Muscle of leg (tissue), 11 donors: Measurements from ENCODE around the gene OSCP1. TPM values are rescaled to one million over a fixed set of nuclear protein-coding genes. Genes with fewer than 3 reads are reported as not detected.

Source experiments
- DNase-seq: peaks from one replicate; pipeline ENCODE4 v3.0.0; 2013
- H3K27ac ChIP-seq: one replicate; pipeline ENCODE4 v1.5.1; 2013; ENCODE audit warnings: mild to moderate bottlenecking, low read length, control low read depth
- H3K27me3 ChIP-seq: one replicate; pipeline ENCODE4 v1.6.1; 2013; ENCODE audit warnings: low read length; ENCODE audit not compliant: control insufficient read depth, insufficient read depth
- H3K36me3 ChIP-seq: one replicate; pipeline ENCODE4 v1.6.1; 2013; ENCODE audit warnings: low read length; ENCODE audit not compliant: control insufficient read depth, insufficient read depth
- H3K4me1 ChIP-seq: one replicate; pipeline ENCODE4 v1.6.1; 2013; ENCODE audit warnings: low read length; ENCODE audit not compliant: control insufficient read depth, insufficient read depth
- H3K4me3 ChIP-seq: one replicate; pipeline ENCODE4 v1.5.1; 2013; ENCODE audit warnings: low read length, control low read depth
- H3K9me3 ChIP-seq: replicated peaks from 2 replicates; pipeline ENCODE4 v1.6.1; 2013; ENCODE audit warnings: low read depth, low read length; ENCODE audit not compliant: control insufficient read depth
- WGBS: methylation state at CpG from one replicate; pipeline ENCODE4 v1.1.5; 2013; ENCODE audit warnings: missing lambda C conversion rate; ENCODE audit not compliant: insufficient coverage; 5-methylcytosine and 5-hydroxymethylcytosine counted together
- polyA plus RNA-seq, 8 donors: library from polyadenylated mRNA; unstranded; fragments of 120-200 nt; gene quantifications; one replicate each; pipeline versions ENCODE4 v1.2.1 to v1.2.3, GENCODE V29; 2013; ENCODE audit warnings: inconsistent platforms in 1 of 8, low replicate concordance in 1 of 8; ENCODE audit not compliant: insufficient read length in 8 of 8, insufficient read depth in 1 of 8
- total RNA-seq: library from RNA; stranded (reverse); fragments of 120-200 nt; gene quantifications from one replicate; pipeline ENCODE4 v1.2.4, GENCODE V29; 2013

Gene OSCP1
- total and polyA plus RNA-seq, 9 donors, result 4.0 to 7.6 (median 4.9) TPM

GRCh38 chr1:36396359-36396758 is 53.9 kb downstream of the OSCP1 start:
- H3K27ac ChIP-seq, result no peak overlapping the region
- no peak overlapping the region for H3K4me3 ChIP-seq
- peaks cover 28% of the 10 kb centered on the region for H3K36me3 ChIP-seq

GRCh38 chr1:36393686-36394085 is 56.6 kb downstream of the OSCP1 start:
- Histone ChIP-seq H3K27ac (no peak overlapping the region), H3K36me3 (peaks cover 43% of the 10 kb centered on the region), H3K4me3 (no peak overlapping the region), H3K4me1 (peaks cover 21% of the 10 kb centered on the region), H3K27me3 (no peaks in the 10 kb centered on the region), H3K9me3 (no peaks in the 10 kb centered on the region)
- no peak for DNase-seq
- 95% methylated on average over 18 of the region's 19 CpGs for WGBS

More at GRCh38 chr1:36396359-36396758, 53.9 kb downstream of the OSCP1 start:
- no peaks in the 10 kb centered on the region for H3K9me3 ChIP-seq
- H3K4me1 ChIP-seq, result peaks cover 7% of the 10 kb centered on the region
- WGBS, result 67% methylated on average over 1 of the region's 6 CpGs
- H3K27me3 ChIP-seq, result no peaks in the 10 kb centered on the region
- DNase-seq, result no peak

- 96% methylated on average over 4 of the region's 4 CpGs for WGBS
Observed at GRCh38 chr1:36392836-36393235, 57.4 kb downstream of the OSCP1 start.

DNA sequence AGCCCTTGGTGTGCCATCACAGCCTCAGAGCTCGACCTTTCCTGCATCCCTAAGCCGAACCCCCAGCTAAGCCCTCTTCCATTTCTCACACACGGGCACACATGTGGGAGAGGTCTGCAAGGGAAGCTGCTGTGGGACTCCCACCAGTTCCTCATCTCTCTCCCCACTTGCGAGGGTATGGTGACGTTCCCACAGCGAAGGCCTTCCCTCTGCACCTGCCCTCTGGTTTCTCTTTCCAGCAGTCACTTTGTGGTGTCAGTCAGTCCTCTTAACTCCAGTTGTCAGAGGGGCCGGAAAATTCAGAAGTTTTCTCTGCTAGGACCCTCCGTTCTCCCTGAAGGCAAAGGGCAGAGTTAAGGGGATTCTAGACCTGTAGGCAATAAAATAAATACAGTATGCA is 59.0 kb downstream of the OSCP1 start:
- Histone ChIP-seq H3K27me3 (no peaks in the 10 kb centered on the region), H3K9me3 (no peaks in the 10 kb centered on the region), H3K36me3 (peaks cover 43% of the 10 kb centered on the region), H3K4me1 (peaks cover 32% of the 10 kb centered on the region), H3K4me3 (no peak overlapping the region), H3K27ac (no peak overlapping the region)
- WGBS, result 100% methylated on average over 2 of the region's 8 CpGs
- DNase-seq, result no peak

More at GRCh38 chr1:36392836-36393235, 57.4 kb downstream of the OSCP1 start:
- peaks cover 19% of the 10 kb centered on the region for H3K4me1 ChIP-seq
- peaks cover 43% of the 10 kb centered on the region for H3K36me3 ChIP-seq
- no peak overlapping the region for H3K4me3 ChIP-seq
- no peak overlapping the region for H3K27ac ChIP-seq
- H3K9me3 ChIP-seq, result no peaks in the 10 kb centered on the region
- H3K27me3 ChIP-seq, result no peaks in the 10 kb centered on the region
- no peak for DNase-seq

GRCh38 chr1:36390411-36390810 is 59.8 kb downstream of the OSCP1 start:
- peaks cover 32% of the 10 kb centered on the region for H3K4me1 ChIP-seq
- H3K36me3 ChIP-seq, result peaks cover 43% of the 10 kb centered on the region
- DNase-seq, result no peak
- H3K4me3 ChIP-seq, result no peak overlapping the region
- H3K27me3 ChIP-seq, result no peaks in the 10 kb centered on the region
- H3K9me3 ChIP-seq, result no peaks in the 10 kb centered on the region
- WGBS, result 80% methylated on average over 2 of the region's 2 CpGs
- H3K27ac ChIP-seq, result peak overlapping the region; percentile 7

GRCh38 chr1:36389999-36390398 is 60.3 kb downstream of the OSCP1 start:
- WGBS, result no CpG with 5 or more reads among the region's 1 CpG
- no peaks in the 10 kb centered on the region for H3K9me3 ChIP-seq
- H3K4me1 ChIP-seq, result peaks cover 34% of the 10 kb centered on the region
- H3K4me3 ChIP-seq, result no peak overlapping the region
- DNase-seq, result no peak
- H3K36me3 ChIP-seq, result peaks cover 43% of the 10 kb centered on the region
- H3K27ac ChIP-seq, result peak overlapping the region; percentile 71
- no peaks in the 10 kb centered on the region for H3K27me3 ChIP-seq

GRCh38 chr1:36389261-36389660 is 61.0 kb downstream of the OSCP1 start:
- H3K27me3 ChIP-seq, result no peaks in the 10 kb centered on the region
- H3K27ac ChIP-seq, result peak overlapping the region; percentile 71
- H3K9me3 ChIP-seq, result no peaks in the 10 kb centered on the region
- no peak overlapping the region for H3K4me3 ChIP-seq
- DNase-seq, result no peak
- peaks cover 41% of the 10 kb centered on the region for H3K4me1 ChIP-seq
- 100% methylated on average over 1 of the region's 2 CpGs for WGBS
- peaks cover 43% of the 10 kb centered on the region for H3K36me3 ChIP-seq

DNA sequence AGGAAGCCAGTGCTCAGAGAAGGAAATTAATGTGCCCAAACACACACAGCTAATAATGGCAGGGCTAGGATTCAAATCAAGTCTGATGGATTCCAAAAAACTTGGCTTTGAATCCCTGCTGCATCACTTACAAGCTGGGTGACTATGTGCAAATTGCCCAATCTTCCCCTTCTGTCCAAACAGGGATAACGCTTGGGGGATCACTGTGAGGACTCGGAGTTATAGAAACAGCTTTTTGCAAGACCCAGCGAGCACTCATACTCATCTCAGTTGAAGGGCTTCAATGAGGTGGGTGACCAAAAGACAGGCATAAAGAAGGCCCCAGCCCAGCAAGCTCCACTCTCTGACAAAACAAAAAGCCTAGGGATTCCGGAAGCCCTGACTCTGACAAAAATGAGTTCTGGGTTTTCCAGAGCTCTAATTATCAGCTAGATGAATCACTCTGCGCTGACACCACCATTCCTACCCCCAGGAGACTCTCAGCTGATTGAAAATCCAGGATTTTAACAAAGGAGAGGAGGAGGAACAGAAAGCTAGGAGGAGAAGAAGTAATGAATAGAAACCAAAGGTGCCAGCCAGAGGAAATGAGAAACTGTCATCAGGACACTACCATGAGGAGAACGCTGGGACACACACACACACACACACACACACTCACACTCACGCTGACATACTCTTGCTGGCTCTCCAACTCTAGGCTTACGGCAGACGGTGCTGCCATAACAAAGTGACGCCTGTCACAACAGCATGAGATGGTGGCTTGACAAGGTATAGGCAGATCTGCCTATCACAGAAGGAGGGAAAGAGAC is 62.9 kb downstream of the OSCP1 start:
- Histone ChIP-seq H3K27ac (peak overlapping the region; percentile 93), H3K27me3 (no peaks in the 10 kb centered on the region), H3K36me3 (peaks cover 25% of the 10 kb centered on the region), H3K9me3 (no peaks in the 10 kb centered on the region), H3K4me1 (peaks cover 41% of the 10 kb centered on the region), H3K4me3 (peak overlapping the region; percentile 39)
- peak; percentile 56 for DNase-seq
- 80% methylated on average over 2 of the region's 10 CpGs for WGBS

GRCh38 chr1:36386265-36387140 is 63.7 kb downstream of the OSCP1 start:
- Histone ChIP-seq H3K27me3 (no peaks in the 10 kb centered on the region), H3K27ac (peak overlapping the region; percentile 93), H3K9me3 (no peaks in the 10 kb centered on the region), H3K36me3 (peaks cover 20% of the 10 kb centered on the region), H3K4me3 (peak overlapping the region; percentile 39), H3K4me1 (peaks cover 41% of the 10 kb centered on the region)
- peak; percentile 98 for DNase-seq
- 2% methylated on average over 9 of the region's 14 CpGs for WGBS
